NT2/D1 (cell line): Measurements from ENCODE around the gene MAP3K4.

Experiments
- DNase-seq: peaks from one replicate; pipeline ENCODE4 v3.0.0-alpha.2; 2011; ENCODE audit warnings: low read depth, low spot score
- H3K27me3 ChIP-seq: 2 replicates; pipeline ENCODE4 v1.6.0; 2011; ENCODE audit warnings: mild to moderate bottlenecking; ENCODE audit not compliant: insufficient read length, insufficient read depth
- H3K36me3 ChIP-seq: 2 replicates; pipeline ENCODE4 v1.6.1; 2011; ENCODE audit warnings: mild to moderate bottlenecking, low read length, mixed read lengths; ENCODE audit not compliant: insufficient read depth, insufficient read length
- H3K4me1 ChIP-seq: 2 replicates; pipeline ENCODE4 v1.5.1; 2011; ENCODE audit not compliant: insufficient read depth, insufficient read length
- H3K4me3 ChIP-seq: 2 replicates; pipeline ENCODE4 v1.5.1; 2011; ENCODE audit warnings: low read depth; ENCODE audit not compliant: insufficient read length
- H3K9ac ChIP-seq: 2 replicates; pipeline ENCODE4 v1.6.0; 2011; ENCODE audit warnings: low read depth; ENCODE audit not compliant: insufficient read length
- H3K9me3 ChIP-seq: 2 replicates; pipeline ENCODE4 v1.5.1; 2011; ENCODE audit warnings: mild to moderate bottlenecking, low read length; ENCODE audit not compliant: insufficient read depth
- SUZ12 ChIP-seq: IDR thresholded peaks from 2 replicates; pipeline ENCODE4 v1.6.1; 2011; ENCODE audit not compliant: insufficient read length, insufficient read depth; ENCODE audit errors: extremely low read depth
- YY1 ChIP-seq: IDR thresholded peaks from 2 replicates; pipeline ENCODE4 v1.6.1; 2011; ENCODE audit not compliant: insufficient read length, insufficient read depth
- ZNF274 ChIP-seq: IDR thresholded peaks from 2 replicates; pipeline ENCODE4 v1.6.1; 2011; ENCODE audit warnings: mild to moderate bottlenecking, low read depth, low read length

The MAP3K4 gene

DNA sequence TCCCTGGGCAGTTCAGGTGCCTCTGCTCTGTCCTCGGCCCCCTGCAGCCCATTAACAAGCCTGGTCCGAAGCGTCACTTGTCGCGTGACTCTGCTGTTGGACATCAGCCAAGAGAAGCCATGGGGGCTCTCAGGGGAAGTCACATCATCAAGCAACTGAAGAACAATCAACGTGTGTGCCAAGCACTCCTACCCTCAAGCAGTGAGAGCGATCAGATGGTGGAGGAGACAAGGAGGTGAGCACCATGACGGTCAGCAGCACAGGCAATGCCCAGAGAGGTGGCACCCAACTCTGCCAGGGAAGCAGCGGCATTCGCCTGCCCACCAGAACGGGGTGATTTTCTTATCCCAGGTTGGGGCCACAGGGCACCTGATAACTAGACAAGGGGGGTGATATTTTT lies 149.6 kb downstream of the MAP3K4 start:
- Histone ChIP-seq H3K4me1 (peaks cover 4% of the 10 kb centered on the region), H3K27me3 (no peaks in the 10 kb centered on the region), H3K36me3 (peaks cover 61% of the 10 kb centered on the region), H3K4me3 (no peak overlapping the region), H3K9me3 (no peaks in the 10 kb centered on the region), H3K9ac (no peak overlapping the region)
- DNase-seq, result no peak
- no peak for TF ChIP-seq YY1
- no peak for TF ChIP-seq SUZ12
- no peak for TF ChIP-seq ZNF274

DNA sequence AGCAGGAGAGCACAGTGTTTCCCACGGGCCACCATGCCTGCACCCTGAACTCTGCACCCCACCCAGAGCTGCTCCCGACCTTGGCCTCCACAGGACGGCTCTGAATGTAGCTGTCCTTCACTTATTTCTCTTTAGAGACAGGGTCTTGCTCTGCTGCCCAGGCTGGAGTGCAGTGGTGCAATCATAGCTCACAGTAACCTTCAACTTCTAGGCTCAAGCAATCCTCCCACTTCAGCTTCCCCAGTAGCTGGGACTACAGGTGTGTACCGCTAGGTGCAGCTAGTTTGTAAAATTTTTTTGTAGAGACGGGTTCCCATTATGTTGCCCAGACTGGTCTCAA lies 151.4 kb downstream of the MAP3K4 start:
- TF ChIP-seq ZNF274 (no peak), SUZ12 (no peak), YY1 (no peak)
- peaks cover 65% of the 10 kb centered on the region for H3K36me3 ChIP-seq
- H3K4me3 ChIP-seq, result no peak overlapping the region
- no peaks in the 10 kb centered on the region for H3K27me3 ChIP-seq
- DNase-seq, result no peak
- H3K9me3 ChIP-seq, result no peaks in the 10 kb centered on the region
- H3K4me1 ChIP-seq, result peaks cover 4% of the 10 kb centered on the region
- H3K9ac ChIP-seq, result no peak overlapping the region

DNA sequence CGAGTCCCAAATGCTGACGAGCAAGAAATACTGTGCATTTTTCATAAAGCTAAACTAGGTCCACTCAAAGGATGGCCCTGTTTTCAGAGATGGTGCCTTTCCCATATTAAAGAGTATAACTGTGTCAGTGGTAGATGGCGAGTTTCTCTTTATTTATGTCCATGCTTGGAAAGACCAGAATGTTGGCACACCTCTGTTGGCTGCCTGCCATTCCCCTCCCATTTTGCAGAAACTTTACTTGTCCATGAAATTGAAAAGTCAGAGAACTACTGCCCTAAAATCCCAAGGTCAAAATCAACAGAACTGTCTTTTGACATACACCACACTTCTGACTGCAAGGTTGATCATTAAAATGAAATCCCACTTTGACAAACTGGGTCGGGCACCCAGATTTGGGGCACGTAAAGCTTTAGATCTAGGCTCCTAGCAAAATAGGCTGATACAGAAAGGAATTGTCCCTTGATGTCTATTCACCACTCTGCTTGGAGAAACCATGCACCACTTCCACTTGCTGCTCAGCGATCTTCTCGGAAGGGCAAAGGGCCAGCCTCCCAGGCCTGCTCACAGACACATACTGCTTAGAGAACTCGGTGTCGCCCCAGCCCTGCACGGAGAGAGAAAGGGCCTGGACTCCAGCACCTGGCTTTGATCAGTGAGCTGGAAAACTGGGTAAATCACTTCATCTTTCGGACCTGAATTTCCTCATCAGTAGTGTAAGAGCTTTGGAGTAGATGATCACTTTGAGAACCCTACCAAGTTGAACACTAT lies 152.3 kb downstream of the MAP3K4 start:
- no peak for TF ChIP-seq ZNF274
- no peak for TF ChIP-seq YY1
- no peak for TF ChIP-seq SUZ12
- Histone ChIP-seq H3K27me3 (no peaks in the 10 kb centered on the region), H3K9ac (no peak overlapping the region), H3K9me3 (no peaks in the 10 kb centered on the region), H3K4me1 (peaks cover 4% of the 10 kb centered on the region), H3K4me3 (no peak overlapping the region), H3K36me3 (peaks cover 67% of the 10 kb centered on the region)
- DNase-seq, result no peak

DNA sequence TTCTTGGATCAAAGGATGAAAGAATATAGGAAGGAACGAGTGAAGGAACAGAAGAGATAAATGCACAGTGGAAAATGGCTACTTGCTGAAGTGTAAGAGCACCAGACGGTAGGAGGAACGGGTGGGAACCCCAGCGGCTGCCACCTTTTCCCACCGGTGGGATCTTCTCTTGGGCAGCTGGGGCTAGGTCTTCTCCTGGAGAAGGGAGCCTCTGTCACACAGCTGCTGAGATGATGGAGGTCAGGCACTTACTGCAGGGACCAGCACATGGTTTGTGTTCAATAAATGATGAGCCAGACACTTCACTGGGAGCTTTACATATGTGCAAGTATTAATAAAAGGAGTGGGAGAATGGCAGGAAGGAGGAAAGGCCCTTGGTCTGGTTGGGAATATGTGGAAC lies 158.6 kb downstream of the MAP3K4 start:
- H3K36me3 ChIP-seq, result peaks cover 78% of the 10 kb centered on the region
- no peak for TF ChIP-seq ZNF274
- no peak for TF ChIP-seq SUZ12
- no peak overlapping the region for H3K4me3 ChIP-seq
- no peaks in the 10 kb centered on the region for H3K4me1 ChIP-seq
- H3K9me3 ChIP-seq, result no peaks in the 10 kb centered on the region
- H3K27me3 ChIP-seq, result no peaks in the 10 kb centered on the region
- no peak overlapping the region for H3K9ac ChIP-seq
- no peak for DNase-seq

DNA sequence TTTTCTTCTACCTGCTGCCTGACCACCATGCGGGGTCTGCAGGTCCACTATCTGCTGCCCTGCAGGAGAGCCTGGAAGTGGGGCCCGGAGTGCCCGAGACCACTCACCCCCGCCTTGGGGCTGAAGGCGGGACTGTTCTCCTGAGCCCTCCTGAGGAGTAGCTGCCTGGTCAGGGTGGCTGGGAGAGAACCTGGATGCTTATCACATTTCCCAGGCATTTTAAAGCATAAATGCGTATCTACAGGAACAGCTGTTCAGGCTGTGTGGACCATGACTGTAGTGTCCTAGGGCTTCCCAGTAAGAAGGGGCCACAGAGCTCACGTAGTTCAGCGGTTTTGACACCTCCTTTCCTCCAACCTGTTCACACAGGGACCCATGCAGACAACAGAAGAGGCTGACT lies 159.0 kb downstream of the MAP3K4 start:
- no peak overlapping the region for H3K9ac ChIP-seq
- no peaks in the 10 kb centered on the region for H3K27me3 ChIP-seq
- no peak for TF ChIP-seq YY1
- TF ChIP-seq SUZ12, result no peak
- TF ChIP-seq ZNF274, result no peak
- H3K9me3 ChIP-seq, result no peaks in the 10 kb centered on the region
- H3K36me3 ChIP-seq, result peaks cover 78% of the 10 kb centered on the region
- no peak for DNase-seq
- no peaks in the 10 kb centered on the region for H3K4me1 ChIP-seq
- H3K4me3 ChIP-seq, result no peak overlapping the region

DNA sequence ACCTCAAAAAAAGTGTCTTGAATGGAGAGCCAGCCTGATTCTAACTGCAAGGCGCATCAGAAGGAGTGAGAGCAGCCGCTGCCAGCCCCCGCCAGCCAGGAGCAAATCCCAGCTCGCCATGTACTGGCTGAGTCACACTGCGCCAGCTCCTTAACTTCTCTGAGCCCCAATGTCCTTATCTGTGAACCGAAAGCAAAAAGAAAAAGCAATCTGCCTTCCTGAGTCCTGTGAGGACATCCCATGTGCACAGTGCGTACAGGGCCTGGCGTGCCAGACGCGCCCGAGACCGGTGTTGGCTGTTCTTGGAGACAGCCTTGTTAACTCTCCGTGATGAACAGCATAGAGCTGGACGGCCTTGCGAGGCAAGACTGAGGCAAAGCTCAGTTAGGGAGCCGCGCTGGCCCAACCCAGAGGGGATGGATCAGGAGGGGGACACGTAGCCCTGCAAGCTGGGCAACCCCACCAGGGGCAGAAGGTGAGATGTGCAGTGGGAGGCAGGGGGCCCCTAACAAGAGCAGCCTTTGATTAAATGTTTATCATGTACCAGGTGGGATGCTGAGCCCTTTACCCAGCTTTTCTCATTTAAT lies 159.6 kb downstream of the MAP3K4 start:
- TF ChIP-seq YY1, result no peak
- no peak for TF ChIP-seq ZNF274
- TF ChIP-seq SUZ12, result no peak

DNA sequence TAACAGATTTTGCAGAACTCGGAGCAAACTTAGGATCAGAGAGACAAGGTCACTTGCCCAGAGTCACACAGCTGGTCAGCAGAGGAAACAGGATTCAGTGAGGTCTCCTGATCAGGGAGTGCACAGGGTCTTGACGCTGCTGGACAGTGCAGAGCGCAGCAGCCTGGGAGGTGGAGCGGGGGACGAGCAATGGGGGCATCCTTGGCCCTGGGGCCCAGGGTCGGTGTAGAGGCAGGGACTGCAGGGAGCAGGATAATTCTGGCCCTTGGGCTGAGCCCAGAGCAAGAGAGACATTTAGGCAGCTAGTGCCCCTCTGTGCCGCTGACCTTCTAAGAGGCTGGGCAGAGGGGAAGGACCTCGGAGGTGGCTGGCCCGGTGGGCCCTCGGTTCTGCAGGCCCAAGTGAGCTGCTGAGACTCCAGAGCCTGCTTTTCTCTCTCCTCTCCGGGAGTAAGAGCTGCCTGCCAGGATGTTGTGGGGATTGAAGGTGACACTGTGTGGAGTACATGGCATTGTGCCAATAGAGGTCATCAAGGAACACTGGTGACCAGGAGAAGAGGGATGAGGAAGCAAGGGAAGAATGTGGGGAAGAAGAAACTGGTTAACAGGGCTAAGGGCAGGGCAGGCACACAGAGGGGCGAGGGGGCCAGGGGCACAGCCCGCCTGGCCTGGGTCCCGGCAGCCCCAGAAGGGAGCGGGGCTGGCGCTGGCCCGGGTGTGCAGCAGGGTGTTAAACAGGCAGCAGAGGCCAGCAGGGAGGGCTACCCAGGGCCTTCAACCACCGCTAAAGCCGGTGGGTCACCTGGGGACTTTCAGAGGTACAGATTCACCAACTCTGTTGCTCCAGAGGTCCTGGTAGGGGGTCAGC lies 160.3 kb downstream of the MAP3K4 start:
- Histone ChIP-seq H3K4me1 (no peaks in the 10 kb centered on the region), H3K36me3 (peaks cover 70% of the 10 kb centered on the region), H3K4me3 (no peak overlapping the region), H3K27me3 (no peaks in the 10 kb centered on the region), H3K9me3 (no peaks in the 10 kb centered on the region), H3K9ac (no peak overlapping the region)
- no peak for DNase-seq
- TF ChIP-seq YY1 (no peak), ZNF274 (no peak), SUZ12 (no peak)

More for the DNA sequence above, 159.6 kb downstream of the MAP3K4 start:
- Histone ChIP-seq H3K9ac (no peak overlapping the region), H3K27me3 (no peaks in the 10 kb centered on the region), H3K4me1 (no peaks in the 10 kb centered on the region), H3K36me3 (peaks cover 77% of the 10 kb centered on the region), H3K4me3 (no peak overlapping the region), H3K9me3 (no peaks in the 10 kb centered on the region)
- no peak for DNase-seq
